ENCODE results near the gene TMEM87B. TPM values are rescaled to one million over a fixed set of nuclear protein-coding genes. Genes with fewer than 3 reads are reported as not detected.

The TMEM87B gene
- total RNA-seq, 1 experiment from 2014 or later, result 10.5 TPM

DNA sequence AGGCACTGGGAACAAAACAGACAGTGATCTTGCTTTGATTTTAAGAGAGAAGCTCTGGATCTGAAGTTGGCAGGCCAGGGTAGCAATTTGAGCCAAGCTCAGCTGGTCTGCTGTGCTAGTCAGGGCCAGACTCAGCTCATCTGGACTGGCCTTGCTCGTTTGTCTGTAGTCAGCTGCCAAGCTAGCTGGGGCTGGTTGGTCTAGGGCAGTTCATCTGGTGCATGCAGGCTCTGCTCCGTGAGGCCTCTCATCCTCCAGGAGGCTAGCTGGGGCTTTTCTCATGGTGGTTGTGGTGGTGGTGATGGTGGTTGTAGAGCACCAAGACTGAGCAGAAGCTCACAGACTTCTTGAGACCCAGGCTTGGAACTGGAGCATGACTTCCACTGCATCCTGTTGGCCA lies 93.4 kb downstream of the TMEM87B start:
- Histone ChIP-seq H3K79me1 (ENCODE audit: insufficient read depth, low read depth, low read length, poor library complexity, severe bottlenecking) (no peaks in the 10 kb centered on the region), H3K27me3 (ENCODE audit: insufficient read depth, low read length) (no peaks in the 10 kb centered on the region), H3K14ac (ENCODE audit: insufficient read depth, low read length) (no peak overlapping the region), H2AK5ac (ENCODE audit: insufficient read length, low read length) (no peak overlapping the region), H2BK15ac (ENCODE audit: low read depth, low read length) (no peak overlapping the region), H4K8ac (replicated peaks; ENCODE audit: insufficient read length, low read depth, low read length) (no peak overlapping the region), H2BK5ac (ENCODE audit: insufficient read length, low read length) (no peak overlapping the region), H2AFZ (ENCODE audit: low read length) (no peak overlapping the region), H3K9me3 (ENCODE audit: control insufficient read depth, low read depth, low read length) (no peaks in the 10 kb centered on the region), H2BK12ac (ENCODE audit: insufficient read length, low read depth, low read length) (no peak overlapping the region), H4K20me1 (ENCODE audit: control insufficient read depth, insufficient read depth, insufficient read length) (no peaks in the 10 kb centered on the region), H2BK20ac (ENCODE audit: low read depth, low read length, poor library complexity, severe bottlenecking) (no peak overlapping the region), H2BK120ac (ENCODE audit: low read depth, low read length, poor library complexity, severe bottlenecking) (no peak overlapping the region), H3K27ac (ENCODE audit: insufficient read length, low read depth, low read length) (no peak overlapping the region), H3T11ph (ENCODE audit: low read length) (no peak overlapping the region), H3K56ac (ENCODE audit: insufficient read length, low read depth, low read length) (no peak overlapping the region), H4K5ac (ENCODE audit: insufficient read length, low read depth, low read length) (no peak overlapping the region), H3K9ac (ENCODE audit: extremely low read depth, insufficient read length, low read length) (no peak overlapping the region), H3K4me1 (ENCODE audit: insufficient read depth, low read length) (peaks cover 3% of the 10 kb centered on the region; the same call in 1 of the 2 replicates), H3K18ac (ENCODE audit: insufficient read length, low read depth, low read length) (no peak overlapping the region), H3K79me2 (ENCODE audit: insufficient read depth, low read length) (no peaks in the 10 kb centered on the region), H3K23ac (ENCODE audit: insufficient read length, low read depth, low read length) (no peak overlapping the region), H3K4me2 (ENCODE audit: insufficient read depth, insufficient read length, low read length) (no peak overlapping the region), H3K23me2 (ENCODE audit: insufficient read length, low read depth, low read length, poor library complexity, severe bottlenecking) (no peaks in the 10 kb centered on the region), H3K4ac (ENCODE audit: low read depth, low read length) (no peak overlapping the region), H4K91ac (ENCODE audit: insufficient read length, low read depth, low read length) (no peak overlapping the region)
- WGBS (ENCODE audit: extremely low coverage, insufficient read length, low lambda C conversion rate), result no CpG with 5 or more reads among the region's 2 CpGs
- H3K4me3 Mint-ChIP-seq, result no peak overlapping the region
- no peak for DNase-seq
- H3K36me3 Mint-ChIP-seq (ENCODE audit: insufficient read depth in 1 of 3, low read depth in 3 of 3), result no peaks in the 10 kb centered on the region; a peak in 1 of 7 replicates
- TF ChIP-seq, protein P1, sequence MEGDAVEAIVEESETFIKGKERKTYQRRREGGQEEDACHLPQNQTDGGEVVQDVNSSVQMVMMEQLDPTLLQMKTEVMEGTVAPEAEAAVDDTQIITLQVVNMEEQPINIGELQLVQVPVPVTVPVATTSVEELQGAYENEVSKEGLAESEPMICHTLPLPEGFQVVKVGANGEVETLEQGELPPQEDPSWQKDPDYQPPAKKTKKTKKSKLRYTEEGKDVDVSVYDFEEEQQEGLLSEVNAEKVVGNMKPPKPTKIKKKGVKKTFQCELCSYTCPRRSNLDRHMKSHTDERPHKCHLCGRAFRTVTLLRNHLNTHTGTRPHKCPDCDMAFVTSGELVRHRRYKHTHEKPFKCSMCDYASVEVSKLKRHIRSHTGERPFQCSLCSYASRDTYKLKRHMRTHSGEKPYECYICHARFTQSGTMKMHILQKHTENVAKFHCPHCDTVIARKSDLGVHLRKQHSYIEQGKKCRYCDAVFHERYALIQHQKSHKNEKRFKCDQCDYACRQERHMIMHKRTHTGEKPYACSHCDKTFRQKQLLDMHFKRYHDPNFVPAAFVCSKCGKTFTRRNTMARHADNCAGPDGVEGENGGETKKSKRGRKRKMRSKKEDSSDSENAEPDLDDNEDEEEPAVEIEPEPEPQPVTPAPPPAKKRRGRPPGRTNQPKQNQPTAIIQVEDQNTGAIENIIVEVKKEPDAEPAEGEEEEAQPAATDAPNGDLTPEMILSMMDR (conservative IDR thresholded peaks at IDR 0.05), result no peak
- H3K9me3 Mint-ChIP-seq, result no peaks in the 10 kb centered on the region
- peaks cover 1% of the 10 kb centered on the region; the same call in 1 of the 2 replicates for H3K27me3 Mint-ChIP-seq (ENCODE audit: low read depth)
- no peak overlapping the region for H3K27ac Mint-ChIP-seq
- peaks cover 2 to 7% of the 10 kb centered on the region in 2 experiments; a peak in 2 of 4 replicates for H3K4me1 Mint-ChIP-seq
